Middle frontal gyrus (tissue), 1 donor: Measurements from ENCODE around the gene ACRBP.

ENCODE experiments used
- DNase-seq: peaks from one replicate; pipeline ENCODE4 v3.0.0-alpha.2; 2015; ENCODE audit warnings: low spot score; ENCODE audit errors: extremely low spot score

The ACRBP gene

DNA sequence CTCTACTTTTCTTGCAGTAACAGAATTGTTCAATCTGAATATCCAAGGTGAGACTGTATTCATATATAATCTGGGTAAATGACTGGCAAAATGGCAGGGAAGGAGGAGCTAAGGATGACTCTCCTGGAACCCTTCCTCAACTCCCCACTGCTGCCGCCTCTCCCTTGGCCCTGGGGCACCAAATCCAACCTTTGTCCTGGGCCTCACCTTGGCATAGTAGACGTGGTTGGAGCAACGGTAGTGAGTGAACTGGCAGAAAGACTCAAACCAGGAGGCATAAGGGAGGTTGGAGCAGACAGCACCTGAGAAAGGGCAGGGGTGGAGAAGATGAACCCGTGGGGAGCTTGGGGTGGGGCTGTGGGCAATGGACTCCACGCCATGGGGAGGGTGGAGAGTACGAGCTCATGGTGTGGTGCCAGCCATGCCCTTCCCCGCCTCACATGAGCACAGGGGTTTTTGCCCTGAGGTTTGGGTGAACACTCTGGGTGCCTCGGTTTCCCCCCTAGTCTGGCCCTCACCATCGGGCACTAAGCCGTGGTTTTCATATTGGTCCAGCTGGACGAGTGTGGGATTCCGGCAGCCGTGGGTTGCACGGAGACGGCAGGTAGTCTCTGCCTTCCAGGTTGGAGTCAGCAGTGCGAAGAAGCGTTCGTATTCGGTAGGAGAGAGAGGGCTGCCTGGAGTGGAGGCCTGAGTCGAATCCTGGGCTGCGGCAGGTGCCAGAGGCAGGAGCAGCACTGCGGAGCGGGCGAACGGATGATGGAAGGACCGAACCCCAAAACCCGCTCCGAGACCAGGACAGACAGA, 753 bp downstream of the ACRBP start:
- no peak for DNase-seq

DNA sequence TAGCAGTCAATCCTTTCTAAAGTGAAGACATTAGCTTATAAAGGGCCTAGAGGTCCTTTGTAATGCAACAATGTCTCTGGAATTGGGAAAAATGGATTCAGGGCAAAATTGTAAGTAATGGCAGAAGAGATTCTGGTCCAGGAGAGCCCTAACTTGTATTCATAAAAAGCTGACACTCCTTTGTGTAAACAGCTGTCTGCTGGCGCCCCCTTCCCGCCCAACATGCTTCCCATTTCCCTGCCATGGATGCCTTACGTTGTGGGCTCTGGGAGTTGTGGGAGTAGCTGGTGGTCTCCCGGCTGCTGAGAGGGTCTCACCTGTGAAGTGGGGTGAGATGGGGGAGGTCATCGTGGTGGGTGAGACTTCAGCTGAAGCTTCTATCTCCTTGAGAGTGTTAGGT, 2.3 kb downstream of the ACRBP start:
- no peak for DNase-seq

DNA sequence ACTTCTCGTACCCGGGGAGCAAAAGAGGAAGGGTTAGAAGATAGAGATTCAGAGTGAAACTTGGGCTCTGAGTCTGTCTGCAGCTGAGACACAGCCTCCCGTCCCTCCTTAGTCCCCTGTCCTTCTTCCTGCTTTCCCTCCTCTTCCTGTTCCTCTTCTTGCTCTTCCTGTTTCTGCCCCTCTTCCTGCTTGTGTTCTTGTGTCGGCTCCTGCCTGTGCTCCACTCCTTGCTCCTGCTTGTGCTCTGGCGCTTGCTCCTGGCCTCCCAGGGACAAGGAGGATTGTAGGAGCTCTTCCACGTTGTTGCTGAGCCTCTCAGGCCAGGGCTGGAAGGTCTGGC, 3.0 kb downstream of the ACRBP start:
- no peak for DNase-seq

DNA sequence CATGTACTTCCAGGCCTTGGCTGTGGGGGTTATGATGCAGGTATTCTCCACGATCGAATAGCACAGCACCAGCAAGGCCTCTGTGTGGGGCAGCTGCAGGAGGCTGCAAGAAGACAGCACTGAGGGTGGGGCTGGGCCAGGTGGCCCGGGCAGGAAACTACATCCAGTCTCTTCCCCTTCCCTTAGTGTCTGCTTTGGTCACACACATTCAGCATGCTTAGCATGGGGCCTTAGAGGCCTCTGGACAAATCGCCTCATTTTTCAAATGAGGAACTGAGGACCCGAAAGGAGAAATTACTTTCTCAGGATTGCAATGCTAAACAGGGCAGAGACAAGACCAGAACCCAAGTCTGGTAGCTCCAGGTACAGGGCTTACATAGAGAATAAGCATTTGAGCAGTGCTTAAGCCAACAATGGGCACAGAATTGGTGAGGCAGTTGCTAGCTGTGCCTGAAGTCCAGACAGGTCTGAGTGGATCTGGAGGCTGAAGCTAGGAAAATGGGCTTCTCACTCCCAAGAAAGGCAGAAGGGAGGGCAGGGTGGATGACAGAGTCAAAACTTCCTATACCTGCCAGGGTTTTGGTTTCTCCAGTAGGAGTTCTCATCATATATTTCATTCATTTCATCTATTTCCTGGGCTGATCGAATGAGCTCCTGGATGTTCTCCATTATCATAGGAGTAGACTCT, 3.5 kb downstream of the ACRBP start:
- no peak for DNase-seq

DNA sequence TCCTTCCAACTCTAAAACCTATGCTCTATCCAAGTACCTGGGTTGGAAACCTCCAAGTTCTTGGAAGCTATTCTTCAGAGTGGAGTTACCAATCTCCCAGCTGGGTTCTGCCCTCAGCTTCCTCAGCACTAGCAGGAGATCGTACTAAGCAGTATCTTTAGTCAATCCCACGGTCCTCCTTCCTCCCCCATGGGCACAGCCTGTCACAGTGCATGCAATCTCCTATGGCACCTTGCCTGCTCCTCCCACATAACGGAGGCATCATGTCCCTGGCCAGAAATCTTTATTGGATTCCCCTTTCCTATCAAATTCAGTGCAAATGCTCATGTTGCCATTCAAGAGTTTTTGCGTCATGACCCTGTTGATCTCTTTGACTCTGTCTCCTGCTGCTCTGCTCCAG, 6.1 kb downstream of the ACRBP start:
- no peak for DNase-seq

- no peak for DNase-seq
Measured at GRCh38 chr12:6640497-6640896, 6.7 kb downstream of the ACRBP start.

DNA sequence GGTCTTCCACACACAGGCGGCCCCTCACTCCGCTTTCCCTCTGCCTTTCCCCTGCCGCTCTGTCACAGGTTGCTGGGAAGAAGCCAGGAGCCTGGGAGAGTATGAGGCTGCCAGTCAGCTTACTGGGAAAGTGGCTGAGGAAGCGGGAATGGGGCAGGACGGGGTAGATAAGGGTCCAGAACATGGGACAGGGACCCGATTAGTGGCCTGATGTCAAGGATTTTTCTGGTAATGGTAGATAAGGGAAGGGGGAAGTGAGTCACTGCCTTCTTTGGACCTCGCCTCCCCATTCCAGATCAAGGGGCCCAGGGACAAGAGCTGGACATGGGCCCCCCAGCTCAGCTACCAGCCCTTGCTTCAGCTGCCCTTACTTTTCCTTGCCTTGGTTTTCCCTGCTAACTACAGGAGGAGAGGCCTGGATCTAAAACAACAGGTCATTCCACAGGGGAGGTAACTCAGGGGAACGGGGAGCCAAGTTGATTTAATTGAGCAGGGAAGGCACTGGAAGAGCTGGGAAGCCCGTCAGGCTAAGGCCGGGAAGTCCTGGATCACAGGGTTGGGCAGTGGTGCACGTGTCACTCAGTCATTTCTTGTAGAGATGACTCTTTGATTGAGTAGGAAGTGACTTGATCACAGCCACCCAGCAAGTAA, 8.0 kb downstream of the ACRBP start:
- no peak for DNase-seq

GRCh38 chr12:6638305-6638704, 8.9 kb downstream of the ACRBP start:
- DNase-seq = no peak

- DNase-seq = no peak
Measured at GRCh38 chr12:6635856-6636531, 11.2 kb downstream of the ACRBP start, which contains the start of gene LPAR5. Gene LPAR5 (minus strand): TSS chr12:6635959. CDS start chr12:6621248, 14,711 bp downstream.

DNA sequence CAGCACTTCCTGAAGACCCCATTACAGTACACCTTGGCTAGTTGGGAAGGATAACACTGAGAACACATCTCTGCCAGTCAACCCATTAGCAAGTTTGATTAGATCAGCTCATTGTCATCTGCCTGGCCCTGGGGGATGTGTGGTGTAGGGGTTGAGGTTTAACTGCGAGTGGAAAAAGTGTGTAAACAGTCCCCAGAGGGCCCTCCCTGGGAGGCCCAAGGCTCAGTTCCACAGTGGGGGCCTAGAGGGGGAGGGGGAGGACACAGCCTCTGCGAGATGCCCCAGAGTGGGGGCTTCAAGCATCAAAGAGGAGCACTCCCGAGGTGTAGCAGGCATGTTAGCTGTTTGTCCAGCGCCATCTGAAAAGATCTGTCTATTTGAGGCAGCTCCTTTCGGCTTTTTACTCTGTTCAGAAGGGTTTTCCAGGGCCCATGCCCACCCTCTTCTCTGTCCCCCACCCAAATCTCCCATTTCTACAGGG, 11.8 kb downstream of the ACRBP start:
- no peak for DNase-seq

DNA sequence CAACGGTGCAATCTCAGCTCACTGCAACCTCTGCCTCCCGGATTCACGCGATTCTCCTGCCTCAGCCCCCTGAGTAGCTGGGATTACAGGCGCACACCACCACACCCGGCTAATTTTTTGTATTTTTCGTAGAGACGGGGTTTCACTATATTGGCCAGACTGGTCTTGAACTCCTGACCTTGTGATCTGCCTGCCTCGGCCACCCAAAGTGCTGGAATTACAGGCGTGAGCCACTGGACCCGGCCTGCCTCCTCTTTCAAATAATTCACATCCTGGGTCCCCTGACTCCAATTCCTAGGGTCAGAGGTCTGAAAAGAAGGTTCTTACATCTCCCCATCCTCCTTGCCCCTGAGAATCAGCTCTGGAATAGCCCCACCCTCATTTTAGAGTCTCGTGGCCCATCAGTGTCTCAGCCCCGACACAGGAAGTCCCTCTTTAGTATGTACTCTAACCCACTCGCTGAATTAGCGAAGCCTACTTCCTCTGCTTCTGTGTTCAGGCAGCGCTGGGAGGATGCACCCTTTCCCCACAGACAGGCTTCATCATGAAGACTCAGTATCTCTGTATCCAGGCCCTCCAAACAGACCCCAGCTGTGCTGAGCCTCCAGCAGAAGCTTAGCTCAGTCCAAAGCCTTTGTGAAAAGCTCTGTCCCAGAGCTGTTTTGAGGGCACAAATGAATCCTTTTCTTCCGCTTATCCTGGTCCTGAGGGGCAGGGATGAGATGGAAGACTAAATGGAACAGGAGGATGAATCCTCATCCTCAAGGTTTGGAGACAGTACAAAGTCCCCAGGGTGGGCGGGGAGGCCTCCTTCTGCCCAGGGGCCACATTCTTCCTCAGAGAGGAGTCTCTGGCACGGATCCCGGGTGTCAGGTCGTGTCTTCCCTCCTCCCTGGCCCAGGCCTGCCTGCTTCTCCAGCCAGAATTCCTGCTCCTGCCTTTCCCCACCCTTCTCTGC, 14.9 kb downstream of the ACRBP start:
- DNase-seq = no peak

GRCh38 chr12:6631549-6631961, 15.7 kb downstream of the ACRBP start:
- DNase-seq = no peak

DNA sequence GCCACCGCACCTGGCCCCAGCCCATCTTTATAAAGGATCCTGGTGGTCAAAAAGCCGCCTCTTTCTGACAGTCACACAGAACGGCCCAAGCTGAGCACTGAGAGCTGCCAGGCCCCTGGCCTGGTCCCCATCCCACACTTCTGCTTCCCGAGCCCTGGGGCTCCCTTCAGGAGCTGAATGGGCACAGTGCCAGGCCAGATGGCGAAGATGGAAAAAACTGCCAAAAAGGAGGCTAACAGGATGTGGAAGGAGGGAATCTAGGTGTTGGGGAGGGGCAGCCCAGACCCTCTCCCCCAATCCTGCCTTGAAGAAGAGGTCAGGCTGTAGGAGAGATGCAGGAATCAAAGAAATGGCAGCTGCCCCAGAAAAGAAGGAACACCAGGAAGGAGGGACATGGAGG, 16.5 kb downstream of the ACRBP start:
- DNase-seq = no peak

- no peak for DNase-seq
Measured at GRCh38 chr12:6627616-6628015, 19.6 kb downstream of the ACRBP start.

- no peak for DNase-seq
Measured at GRCh38 chr12:6626654-6627283, 20.5 kb downstream of the ACRBP start.

GRCh38 chr12:6620885-6621274, 26.4 kb downstream of the ACRBP start:
- no peak for DNase-seq

DNA sequence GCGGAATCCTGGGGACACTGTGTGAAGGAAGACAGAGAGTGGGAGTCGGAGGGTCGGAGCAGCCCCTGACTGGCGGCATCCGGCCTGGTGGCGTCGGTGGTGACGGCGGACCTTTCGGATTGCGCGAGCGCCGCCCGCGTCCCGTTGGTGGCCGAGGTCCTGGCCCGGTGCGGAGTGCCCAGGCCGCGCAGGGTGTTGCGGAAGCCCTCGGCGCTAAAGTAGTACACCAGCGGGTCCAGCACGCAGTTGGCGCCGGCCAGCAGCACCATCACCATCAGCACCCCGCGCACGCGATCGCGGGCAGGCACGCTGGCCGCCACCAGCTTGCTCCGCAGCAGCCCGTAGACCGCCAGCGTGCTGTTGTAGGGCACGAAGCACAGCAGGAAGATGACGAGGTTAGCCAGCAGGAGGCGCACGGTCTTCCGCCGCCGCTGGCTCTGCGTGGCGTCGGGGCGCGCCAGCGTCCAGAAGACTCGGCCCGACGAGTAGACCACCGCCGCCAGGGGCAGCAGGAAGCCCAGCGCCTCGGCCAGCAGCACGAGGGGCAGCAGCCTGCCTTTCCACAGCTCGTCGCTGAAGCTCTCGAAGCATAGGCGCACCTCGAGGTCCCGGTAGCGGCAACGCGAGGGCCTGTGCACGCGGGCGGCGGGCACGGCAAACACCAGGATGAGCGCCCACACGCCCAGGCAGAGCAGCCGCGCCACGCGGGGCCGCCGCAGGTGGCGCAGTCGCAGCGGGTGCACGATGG, 26.9 kb downstream of the ACRBP start:
- DNase-seq = no peak

- DNase-seq = no peak
Measured at GRCh38 chr12:6618483-6619225, 28.6 kb downstream of the ACRBP start.

- DNase-seq = no peak
Measured at GRCh38 chr12:6615802-6616201, 31.4 kb downstream of the ACRBP start.
